PC-3 (cell line): ENCODE results near the gene AOPEP. TPM values are rescaled to one million over a fixed set of nuclear protein-coding genes. Genes with fewer than 3 reads are reported as not detected.

ENCODE experiments used
- ATAC-seq: fragments of 200-7000 bp; cut with Tn5 transposase; 2 replicates; pipeline ENCODE4 v1.9.1; 2020; ENCODE audit warnings: mild to moderate bottlenecking, moderate library complexity
- BruUV-seq: library from RNA; stranded (reverse); fragments of 400-500 nt; replicated peaks from 2 replicates; lab custom pipeline; 2021; lab: Mats Ljungman, UMichigan
- CTCF ChIA-PET: fragments of 300-600 bp; sonication (Branson Sonifier 250); formaldehyde crosslinking; loops from one replicate; lab custom pipeline; 2022; ENCODE audit warnings: antibody characterized with exemption; lab: Charles Lee
- POLR2A ChIA-PET: fragments of 300-600 bp; sonication (Branson Sonifier 250); formaldehyde crosslinking; loops from one replicate; lab custom pipeline; 2022; ENCODE audit warnings: antibody characterized with exemption; ENCODE audit not compliant: unreplicated experiment; lab: Charles Lee
- DNase-seq: peaks from one replicate; pipeline ENCODE4 v3.0.0-alpha.2; 2015
- H2AFZ ChIP-seq: fragments of 300-600 bp; sonication (generic); 2 replicates; pipeline ENCODE4 v1.6.0; 2016; ENCODE audit warnings: antibody characterized with exemption, low read length
- H3F3A ChIP-seq: fragments of 300-600 bp; sonication (generic); one replicate; pipeline ENCODE4 v1.6.0; 2017; ENCODE audit warnings: antibody characterized with exemption, low read length, control low read depth, mild to moderate bottlenecking; ENCODE audit not compliant: unreplicated experiment
- H3K27ac ChIP-seq: fragments of 300-600 bp; sonication (generic); 2 replicates; pipeline ENCODE4 v1.5.1; 2016; ENCODE audit warnings: mild to moderate bottlenecking, low read length
- H3K27me3 ChIP-seq: fragments of 300-600 bp; sonication (generic); 2 replicates; pipeline ENCODE4 v1.6.1; 2016; ENCODE audit warnings: low read length, mixed read lengths
- H3K36me3 ChIP-seq: fragments of 300-600 bp; sonication (generic); 2 replicates; pipeline ENCODE4 v1.6.1; 2016; ENCODE audit warnings: low read depth, mixed run types, low read length, mixed read lengths
- H3K4me1 ChIP-seq: fragments of 300-600 bp; sonication (generic); 2 replicates; pipeline ENCODE4 v1.5.1; 2016; ENCODE audit warnings: low read length; ENCODE audit not compliant: insufficient read depth
- H3K4me2 ChIP-seq: fragments of 300-600 bp; sonication (generic); 2 replicates; pipeline ENCODE4 v1.6.0; 2016; ENCODE audit warnings: low read length
- H3K4me3 ChIP-seq: fragments of 300-600 bp; sonication (generic); 2 replicates; pipeline ENCODE4 v1.5.1; 2016; ENCODE audit warnings: mild to moderate bottlenecking, low read length, mixed read lengths
- H3K79me2 ChIP-seq: fragments of 300-600 bp; sonication (generic); 2 replicates; pipeline ENCODE4 v1.6.1; 2017; ENCODE audit warnings: low read length, mixed read lengths
- H3K9ac ChIP-seq: fragments of 300-600 bp; sonication (generic); 2 replicates; pipeline ENCODE4 v1.6.0; 2016; ENCODE audit warnings: mild to moderate bottlenecking, low read length
- H3K9me2 ChIP-seq: fragments of 300-600 bp; sonication (generic); replicated peaks from 2 replicates; pipeline ENCODE4 v1.6.1; 2016; ENCODE audit warnings: mixed run types, low read length, mixed read lengths
- H3K9me3 ChIP-seq: fragments of 300-600 bp; sonication (generic); 2 replicates; pipeline ENCODE4 v1.6.1; 2016; ENCODE audit warnings: low read length, mixed read lengths
- H4K20me1 ChIP-seq: fragments of 300-600 bp; sonication (generic); 2 replicates; pipeline ENCODE4 v1.6.1; 2016; ENCODE audit warnings: low read length, mixed read lengths
- EZH2 ChIP-seq: fragments of 300-600 bp; sonication (generic); IDR thresholded peaks from one replicate; pipeline ENCODE4 v1.6.1; 2017; ENCODE audit warnings: antibody characterized with exemption, mild to moderate bottlenecking, low read length; ENCODE audit not compliant: unreplicated experiment
- EZH2phosphoT487 ChIP-seq: fragments of 300-600 bp; sonication (generic); IDR thresholded peaks from 2 replicates; pipeline ENCODE4 v1.6.1; 2018; ENCODE audit warnings: mild to moderate bottlenecking, antibody characterized with exemption, low read length, borderline replicate concordance
- intact Hi-C: fragments of 100-400 bp; cut with micrococcal nuclease; formaldehyde crosslinking; loops from 2 replicates; pipeline ENCODE4 v1.9.0; 2023
- total RNA-seq: library from RNA; depleted of rRNA; stranded (reverse); fragments of >200 nt; gene quantifications from 2 replicates; pipeline ENCODE4 v1.2.3, GENCODE V29; 2014
- TF ChIP-seq, protein P1 (sequence below): fragments of 300-600 bp; sonication (generic); conservative IDR thresholded peaks from 2 replicates; pipeline ENCODE4 v1.5.1; 2017; ENCODE audit warnings: antibody characterized with exemption, low read depth, mild to moderate bottlenecking, low read length

AOPEP gene
- total RNA-seq, 1 experiment from 2014 or later: 23.1 TPM

DNA sequence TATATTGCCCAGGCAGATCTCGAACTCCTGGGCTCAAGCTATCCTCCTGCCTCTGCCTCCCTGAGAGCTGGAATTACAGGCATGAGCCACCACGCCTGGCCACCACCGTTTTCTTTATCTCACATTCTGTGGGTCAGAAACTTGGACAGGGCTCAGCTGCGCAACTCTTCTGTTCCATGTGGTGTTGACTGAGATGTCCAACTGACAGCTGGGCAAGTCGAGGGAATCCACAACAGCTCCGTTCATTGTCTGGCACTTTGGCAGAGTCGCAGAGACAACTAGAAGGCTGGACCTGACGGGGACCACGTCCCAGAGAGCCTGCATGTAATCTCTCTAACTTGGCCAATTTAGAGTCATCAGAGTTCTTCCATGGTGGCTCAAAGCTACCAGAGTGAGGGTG, 36.2 kb upstream of the AOPEP start:
- no peaks in the 10 kb centered on the region for H4K20me1 ChIP-seq
- H3K4me3 ChIP-seq: no peak overlapping the region
- H3K27ac ChIP-seq: no peak overlapping the region
- ATAC-seq (no peak), DNase-seq (no peak)
- no peaks in the 10 kb centered on the region for H3F3A ChIP-seq
- no peak overlapping the region for H2AFZ ChIP-seq
- no peaks in the 10 kb centered on the region for H3K9me2 ChIP-seq
- H3K4me1 ChIP-seq: peaks cover 9% of the 10 kb centered on the region; the same call in 1 of the 2 replicates
- no peak overlapping the region for H3K4me2 ChIP-seq
- TF ChIP-seq EZH2phosphoT487: no peak
- no peaks in the 10 kb centered on the region for H3K9me3 ChIP-seq
- H3K27me3 ChIP-seq: no peaks in the 10 kb centered on the region
- H3K36me3 ChIP-seq: no peaks in the 10 kb centered on the region
- H3K79me2 ChIP-seq: no peaks in the 10 kb centered on the region
- ChIA-PET CTCF (no interaction called here), POLR2A (no interaction called here)
- no TSS peak for BruUV-seq
- intact Hi-C loops: no loop called here
- H3K9ac ChIP-seq: no peak overlapping the region

DNA sequence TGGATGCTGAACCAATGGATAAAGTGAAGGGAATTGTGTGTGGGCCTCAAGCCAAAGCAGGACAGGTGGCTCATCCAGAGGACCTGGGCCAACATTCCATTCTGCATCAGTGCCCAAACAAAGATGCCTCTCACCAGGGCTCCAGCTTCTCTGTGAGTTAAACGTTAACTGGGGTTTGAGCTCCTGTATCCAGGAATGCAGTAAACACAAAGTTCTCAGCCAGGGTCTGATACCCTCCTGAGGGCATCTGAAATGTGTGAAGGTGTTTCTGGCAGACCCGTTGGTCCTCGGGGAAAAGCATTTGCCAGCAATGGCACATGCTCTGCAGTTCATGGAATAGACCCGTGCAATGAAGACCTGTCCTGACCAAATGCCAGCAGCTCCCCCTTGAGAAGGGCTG, 33.9 kb upstream of the AOPEP start:
- Histone ChIP-seq H3K36me3 (no peaks in the 10 kb centered on the region), H3K9ac (no peak overlapping the region), H2AFZ (peak overlapping the region; percentile 48; the same call in 1 of the 2 replicates), H3K4me1 (peaks cover 9% of the 10 kb centered on the region; the same call in 1 of the 2 replicates), H3K27ac (no peak overlapping the region), H3F3A (no peaks in the 10 kb centered on the region), H4K20me1 (no peaks in the 10 kb centered on the region), H3K9me2 (no peaks in the 10 kb centered on the region), H3K9me3 (no peaks in the 10 kb centered on the region), H3K4me3 (no peak overlapping the region), H3K27me3 (no peaks in the 10 kb centered on the region), H3K79me2 (no peaks in the 10 kb centered on the region), H3K4me2 (no peak overlapping the region)
- POLR2A ChIA-PET: no interaction called here
- peak; percentile 69 for DNase-seq
- BruUV-seq: no TSS peak
- intact Hi-C loops: no loop called here
- ATAC-seq: no peak
- TF ChIP-seq EZH2 (no peak), EZH2phosphoT487 (no peak)
- TF ChIP-seq, protein P1, sequence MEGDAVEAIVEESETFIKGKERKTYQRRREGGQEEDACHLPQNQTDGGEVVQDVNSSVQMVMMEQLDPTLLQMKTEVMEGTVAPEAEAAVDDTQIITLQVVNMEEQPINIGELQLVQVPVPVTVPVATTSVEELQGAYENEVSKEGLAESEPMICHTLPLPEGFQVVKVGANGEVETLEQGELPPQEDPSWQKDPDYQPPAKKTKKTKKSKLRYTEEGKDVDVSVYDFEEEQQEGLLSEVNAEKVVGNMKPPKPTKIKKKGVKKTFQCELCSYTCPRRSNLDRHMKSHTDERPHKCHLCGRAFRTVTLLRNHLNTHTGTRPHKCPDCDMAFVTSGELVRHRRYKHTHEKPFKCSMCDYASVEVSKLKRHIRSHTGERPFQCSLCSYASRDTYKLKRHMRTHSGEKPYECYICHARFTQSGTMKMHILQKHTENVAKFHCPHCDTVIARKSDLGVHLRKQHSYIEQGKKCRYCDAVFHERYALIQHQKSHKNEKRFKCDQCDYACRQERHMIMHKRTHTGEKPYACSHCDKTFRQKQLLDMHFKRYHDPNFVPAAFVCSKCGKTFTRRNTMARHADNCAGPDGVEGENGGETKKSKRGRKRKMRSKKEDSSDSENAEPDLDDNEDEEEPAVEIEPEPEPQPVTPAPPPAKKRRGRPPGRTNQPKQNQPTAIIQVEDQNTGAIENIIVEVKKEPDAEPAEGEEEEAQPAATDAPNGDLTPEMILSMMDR: no peak
- CTCF ChIA-PET: no interaction called here

DNA sequence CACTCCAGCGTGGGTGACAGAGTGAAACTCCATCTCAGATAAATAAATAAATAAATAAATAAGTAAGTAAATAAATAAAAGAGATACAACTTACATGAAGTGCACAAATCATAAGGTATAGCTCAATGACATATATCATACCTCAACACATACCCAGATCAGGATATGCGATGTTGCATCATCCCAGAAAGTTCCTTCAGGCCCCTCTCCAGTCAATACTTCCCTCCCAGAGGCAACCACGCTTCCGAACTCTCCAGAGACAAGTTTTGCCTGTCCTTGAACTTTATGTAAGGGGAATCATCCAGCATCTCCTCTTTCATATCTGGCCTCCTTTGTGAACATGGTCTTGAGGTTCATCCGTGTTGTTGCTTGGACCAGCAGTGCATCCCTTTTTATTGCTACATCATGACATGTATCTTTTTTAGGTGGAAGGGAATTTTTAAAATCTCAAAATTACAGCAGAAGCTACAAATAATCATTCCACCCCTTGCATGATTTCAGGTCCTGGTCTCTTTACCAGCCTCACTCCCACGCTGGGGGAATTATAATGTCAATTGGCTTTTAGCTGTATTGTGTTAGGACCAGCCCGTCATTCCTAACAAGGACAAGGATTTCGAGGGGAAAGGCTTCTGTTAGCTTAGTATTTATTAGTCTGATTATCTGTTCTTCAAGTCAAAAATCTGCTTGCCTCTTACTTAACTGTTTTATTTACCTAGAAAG, 32.9 kb upstream of the AOPEP start:
- H3K9me3 ChIP-seq: no peaks in the 10 kb centered on the region
- H3K9me2 ChIP-seq: no peaks in the 10 kb centered on the region
- H3F3A ChIP-seq: no peaks in the 10 kb centered on the region
- intact Hi-C loops: no loop called here
- TF ChIP-seq, protein P1: no peak
- TF ChIP-seq EZH2phosphoT487 (no peak), EZH2 (no peak)
- H3K27ac ChIP-seq: no peak overlapping the region
- H3K27me3 ChIP-seq: no peaks in the 10 kb centered on the region
- no peak for ATAC-seq
- no peaks in the 10 kb centered on the region for H3K36me3 ChIP-seq
- H4K20me1 ChIP-seq: no peaks in the 10 kb centered on the region
- H3K79me2 ChIP-seq: no peaks in the 10 kb centered on the region
- POLR2A ChIA-PET: no interaction called here
- peaks cover 9% of the 10 kb centered on the region; the same call in 1 of the 2 replicates for H3K4me1 ChIP-seq
- BruUV-seq: no TSS peak
- CTCF ChIA-PET: no interaction called here
- H3K4me3 ChIP-seq: no peak overlapping the region
- no peak for DNase-seq
- no peak overlapping the region for H3K4me2 ChIP-seq
- no peak overlapping the region for H3K9ac ChIP-seq
- H2AFZ ChIP-seq: no peak overlapping the region
